ENCODE results near the gene RTN4RL2. TPM values are rescaled to one million over a fixed set of nuclear protein-coding genes. Genes with fewer than 3 reads are reported as not detected.

RTN4RL2 gene
- total RNA-seq, 1 experiment from 2014 or later, result 7.0 TPM

GRCh38 chr11:57491371-57492061 lies 31.2 kb downstream of the RTN4RL2 start:
- H3K9me3 ChIP-seq (ENCODE audit: control insufficient read depth, low read depth, low read length), result no peaks in the 10 kb centered on the region
- no peak overlapping the region for H3K23ac ChIP-seq (ENCODE audit: insufficient read length, low read depth, low read length)
- Mint-ChIP-seq H3K27me3 (ENCODE audit: low read depth) (no peaks in the 10 kb centered on the region), H3K36me3 (ENCODE audit: insufficient read depth in 1 of 3, low read depth in 3 of 3) (peaks cover 29 to 32% (median 31%) of the 10 kb centered on the region in 3 experiments; a peak in 6 of 7 replicates), H3K4me1 (peaks cover 8 to 21% of the 10 kb centered on the region in 2 experiments), H3K9me3 (no peaks in the 10 kb centered on the region; a peak in 1 of 5 replicates), H3K27ac (peak overlapping the region in 1 of 3 experiments; percentile 34; a peak in 1 of 7 replicates), H3K4me3 (no peak overlapping the region)
- TF ChIP-seq CTCF (conservative IDR thresholded peaks at IDR 0.05), result peak; percentile 88
- H3K27me3 ChIP-seq (ENCODE audit: insufficient read depth, low read length), result no peaks in the 10 kb centered on the region
- H2BK120ac ChIP-seq (ENCODE audit: low read depth, low read length, poor library complexity, severe bottlenecking), result no peak overlapping the region
- no peak overlapping the region for H3K27ac ChIP-seq (ENCODE audit: insufficient read length, low read depth, low read length)
- H2AK5ac ChIP-seq (ENCODE audit: insufficient read length, low read length), result no peak overlapping the region
- no peaks in the 10 kb centered on the region for H3K23me2 ChIP-seq (ENCODE audit: insufficient read length, low read depth, low read length, poor library complexity, severe bottlenecking)
- H3K79me2 ChIP-seq (ENCODE audit: insufficient read depth, low read length), result no peaks in the 10 kb centered on the region
- H4K5ac ChIP-seq (ENCODE audit: insufficient read length, low read depth, low read length), result no peak overlapping the region
- H3K79me1 ChIP-seq (ENCODE audit: insufficient read depth, low read depth, low read length, poor library complexity, severe bottlenecking), result no peaks in the 10 kb centered on the region
- DNase-seq, result peak; percentile 83
- no peak overlapping the region; the same call in 1 of the 2 replicates for H3K14ac ChIP-seq (ENCODE audit: insufficient read depth, low read length)
- no peak overlapping the region for H3K56ac ChIP-seq (ENCODE audit: insufficient read length, low read depth, low read length)
- no peak overlapping the region for H2AFZ ChIP-seq (ENCODE audit: low read length)
- no peak overlapping the region for H3K4me2 ChIP-seq (ENCODE audit: insufficient read depth, insufficient read length, low read length)
- H3T11ph ChIP-seq (ENCODE audit: low read length), result no peak overlapping the region
- H3K4ac ChIP-seq (ENCODE audit: low read depth, low read length), result no peak overlapping the region
- no peak overlapping the region for H3K18ac ChIP-seq (ENCODE audit: insufficient read length, low read depth, low read length)
- no peak overlapping the region for H4K8ac ChIP-seq (replicated peaks; ENCODE audit: insufficient read length, low read depth, low read length)
- no peak overlapping the region for H4K91ac ChIP-seq (ENCODE audit: insufficient read length, low read depth, low read length)
- no peak overlapping the region for H2BK20ac ChIP-seq (ENCODE audit: low read depth, low read length, poor library complexity, severe bottlenecking)
- no peak overlapping the region for H3K9ac ChIP-seq (ENCODE audit: extremely low read depth, insufficient read length, low read length)
- no peak overlapping the region for H2BK15ac ChIP-seq (ENCODE audit: low read depth, low read length)
- H2BK5ac ChIP-seq (ENCODE audit: insufficient read length, low read length), result no peak overlapping the region
- H2BK12ac ChIP-seq (ENCODE audit: insufficient read length, low read depth, low read length), result no peak overlapping the region
- H3K4me1 ChIP-seq (ENCODE audit: insufficient read depth, low read length), result peaks cover 8% of the 10 kb centered on the region; the same call in 1 of the 2 replicates
- no CpG with 5 or more reads among the region's 11 CpGs for WGBS (ENCODE audit: extremely low coverage, insufficient read length, low lambda C conversion rate)
- peaks cover 3% of the 10 kb centered on the region for H4K20me1 ChIP-seq (ENCODE audit: control insufficient read depth, insufficient read depth, insufficient read length)
